OCI-LY3 (cell line): ENCODE data around the gene GOSR2.

Source experiments
- CTCF ChIP-seq: fragments of 200-600, 300-600 bp; sonication (generic); IDR thresholded peaks from 2 replicates; pipeline ENCODE4 v1.5.1; 2014; ENCODE audit warnings: antibody characterized with exemption, low read length, low read depth
- EZH2phosphoT487 ChIP-seq: fragments of 200-600 bp; shearing (Covaris generic); IDR thresholded peaks from 2 replicates; pipeline ENCODE4 v1.6.1; 2018; ENCODE audit warnings: antibody characterized with exemption, mixed run types, low read depth

DNA sequence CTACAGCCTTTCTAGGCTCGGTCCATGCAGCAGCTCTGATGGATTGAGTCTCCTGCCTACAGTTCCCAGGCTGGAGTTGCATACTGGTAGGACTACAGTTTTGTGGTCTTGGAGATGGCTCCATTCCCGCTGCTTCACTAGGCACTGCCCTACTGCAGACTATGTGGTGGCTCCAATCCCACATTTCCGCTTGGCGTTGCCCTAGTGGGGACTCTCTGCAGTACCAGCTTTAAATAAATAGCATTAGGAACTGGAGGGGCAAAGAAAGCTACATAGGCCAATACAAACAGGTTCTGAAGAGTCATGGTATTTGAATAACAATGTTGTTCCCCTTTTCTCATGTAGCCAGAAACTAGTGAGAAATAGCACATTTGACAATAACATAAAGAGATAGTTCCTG, 5.4 kb upstream of the GOSR2 start:
- TF ChIP-seq CTCF (no peak), EZH2phosphoT487 (no peak)
